HG03575 (cell line): ENCODE data around the gene HOGA1.

Experiments
- ATAC-seq: cut with Tn5 transposase; IDR thresholded peaks from one replicate; pipeline ENCODE4 v1.9.1; 2021; ENCODE audit not compliant: unreplicated experiment, insufficient number of reproducible peaks, low FRiP score; ENCODE audit errors: extremely low read depth

Gene HOGA1

GRCh38 chr10:97584060-97584797 lies at the start of gene HOGA1:
Gene HOGA1 (plus strand): TSS chr10:97584389. CDS start chr10:97584704, 315 bp downstream.
- no peak for ATAC-seq

DNA sequence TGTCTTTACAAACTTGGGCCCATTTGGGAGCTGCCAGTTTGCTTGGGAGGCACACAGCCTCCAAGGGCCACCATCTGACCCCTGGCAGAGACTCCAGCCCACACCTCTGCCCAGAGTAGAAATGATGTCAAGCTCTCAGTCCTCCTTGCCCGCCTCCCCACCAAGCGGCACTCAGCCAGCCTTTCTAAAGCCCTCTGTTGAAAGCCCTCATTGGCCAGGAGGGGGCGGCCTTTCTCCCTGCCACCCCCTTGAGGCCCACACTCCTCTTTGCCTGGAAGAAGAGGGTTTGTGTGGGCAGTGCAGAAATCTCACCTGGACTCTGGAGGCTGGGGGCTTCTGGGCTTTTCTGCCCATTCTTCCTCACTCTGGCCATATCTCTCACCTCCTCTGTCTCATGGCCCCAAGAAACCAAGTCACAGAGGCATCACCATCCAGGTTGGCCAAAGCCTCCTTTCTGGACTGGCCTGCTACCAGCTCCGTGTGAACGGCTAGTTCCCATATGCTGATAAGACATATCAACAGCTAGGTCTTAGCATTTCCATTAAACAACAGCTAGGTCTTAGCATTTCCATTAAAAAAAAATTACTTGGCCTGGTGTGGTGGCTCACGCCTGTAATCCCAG lies 49.3 kb upstream of the HOGA1 start:
- ATAC-seq = no peak

DNA sequence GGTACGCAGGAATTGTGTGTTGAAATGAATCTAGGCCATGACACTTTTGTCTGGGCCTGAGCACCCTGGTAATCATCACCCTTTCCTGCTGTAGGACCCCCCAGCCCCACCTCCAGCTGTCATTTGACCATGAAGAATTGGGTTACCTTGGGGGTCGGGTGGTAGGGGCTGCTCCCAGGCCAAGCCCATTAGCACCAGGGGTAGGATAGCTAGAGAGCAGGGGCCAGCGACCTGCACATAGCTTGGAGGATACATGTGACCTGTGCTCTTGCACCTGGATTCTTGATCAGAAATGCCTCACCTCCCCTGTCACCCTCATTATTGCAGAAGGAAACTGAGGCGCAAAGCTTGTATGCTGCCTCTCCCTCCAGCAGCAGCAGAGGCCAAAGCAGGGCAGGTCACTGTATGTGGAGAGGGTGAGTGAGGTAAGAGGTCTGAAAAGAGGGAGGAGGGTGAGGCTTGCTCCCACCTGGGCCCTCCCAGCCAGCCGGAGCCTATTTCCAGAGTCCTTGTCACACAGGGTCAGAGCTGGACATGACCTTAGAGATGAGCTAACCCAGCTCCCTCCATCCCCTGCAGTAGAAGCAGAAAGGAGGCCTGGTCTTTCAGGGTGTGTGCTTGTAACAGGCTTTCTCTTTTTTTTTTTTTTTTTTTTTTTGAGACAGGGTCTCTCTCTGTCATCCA lies 46.9 kb upstream of the HOGA1 start:
- ATAC-seq = no peak

- no peak for ATAC-seq
Observed at GRCh38 chr10:97538411-97538810, 45.8 kb upstream of the HOGA1 start.

DNA sequence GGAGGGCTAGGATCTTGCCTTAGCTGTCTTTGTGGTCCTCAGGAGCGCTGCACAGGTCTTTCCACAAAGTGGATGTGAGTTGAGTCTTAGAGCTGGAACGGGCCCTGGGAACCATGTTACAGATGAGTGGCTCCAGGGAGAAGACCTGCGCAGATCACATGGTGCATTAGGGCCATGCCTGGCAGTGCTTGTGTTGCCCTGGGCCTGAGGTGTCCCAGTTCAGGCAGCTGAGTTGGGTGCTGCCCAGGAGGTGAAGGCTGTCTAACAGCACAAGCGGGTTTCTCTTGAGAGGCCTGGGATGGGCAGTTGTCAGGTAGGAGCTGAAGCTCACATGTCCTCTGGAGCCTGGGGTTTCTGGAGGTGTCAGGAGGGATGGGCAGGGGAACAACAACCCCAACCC lies 45.4 kb upstream of the HOGA1 start:
- no peak for ATAC-seq

GRCh38 chr10:97539523-97540200 lies 44.5 kb upstream of the HOGA1 start:
- no peak for ATAC-seq

DNA sequence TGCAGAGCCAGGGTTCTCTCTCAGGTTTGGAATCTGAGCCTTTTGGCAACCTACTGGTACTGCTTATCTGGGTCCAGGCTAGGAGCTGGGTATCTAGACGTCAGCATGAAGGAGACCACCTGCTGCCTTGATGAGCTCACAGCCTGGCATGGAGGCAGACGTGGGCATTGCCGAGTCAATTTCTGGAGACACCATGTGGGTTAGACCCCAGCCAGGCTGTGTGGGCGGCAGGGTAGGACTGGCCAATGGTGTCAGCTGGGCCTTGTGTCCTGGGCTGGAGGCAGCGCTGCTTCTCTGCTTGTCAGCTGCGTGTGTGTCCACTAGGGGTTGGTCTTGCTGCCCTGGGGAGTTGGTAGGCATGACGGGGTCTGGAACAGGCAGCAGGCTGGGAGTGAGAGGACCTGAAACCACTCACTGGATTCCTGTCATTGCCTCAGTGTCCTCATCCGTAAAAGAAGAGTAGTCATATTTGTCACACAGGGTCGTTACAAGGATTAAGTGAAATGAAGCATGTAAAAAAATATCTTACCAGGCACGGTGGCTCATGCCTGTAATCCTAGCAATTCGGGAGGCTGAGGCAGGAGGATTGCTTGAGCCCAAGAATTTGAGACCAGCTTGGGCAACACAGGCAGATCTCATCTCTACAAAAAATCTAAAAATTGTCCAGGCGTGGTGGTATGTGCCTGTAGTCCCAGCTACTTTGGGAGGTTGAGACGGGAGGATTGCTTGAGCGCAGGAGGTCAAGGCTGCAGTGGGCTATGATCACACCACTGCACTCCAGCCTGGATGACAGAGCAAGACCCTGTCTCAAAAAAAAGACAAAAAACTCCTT lies 43.3 kb upstream of the HOGA1 start:
- no peak for ATAC-seq

- ATAC-seq = no peak
Observed at GRCh38 chr10:97542169-97543024, 41.8 kb upstream of the HOGA1 start.

- ATAC-seq = no peak
Observed at GRCh38 chr10:97543025-97543546, 41.1 kb upstream of the HOGA1 start.

- ATAC-seq = no peak
Observed at GRCh38 chr10:97546456-97547270, 37.5 kb upstream of the HOGA1 start.

- no peak for ATAC-seq
Observed at GRCh38 chr10:97547271-97547600, 37.0 kb upstream of the HOGA1 start.

GRCh38 chr10:97547962-97548361 lies 36.2 kb upstream of the HOGA1 start:
- ATAC-seq = no peak

DNA sequence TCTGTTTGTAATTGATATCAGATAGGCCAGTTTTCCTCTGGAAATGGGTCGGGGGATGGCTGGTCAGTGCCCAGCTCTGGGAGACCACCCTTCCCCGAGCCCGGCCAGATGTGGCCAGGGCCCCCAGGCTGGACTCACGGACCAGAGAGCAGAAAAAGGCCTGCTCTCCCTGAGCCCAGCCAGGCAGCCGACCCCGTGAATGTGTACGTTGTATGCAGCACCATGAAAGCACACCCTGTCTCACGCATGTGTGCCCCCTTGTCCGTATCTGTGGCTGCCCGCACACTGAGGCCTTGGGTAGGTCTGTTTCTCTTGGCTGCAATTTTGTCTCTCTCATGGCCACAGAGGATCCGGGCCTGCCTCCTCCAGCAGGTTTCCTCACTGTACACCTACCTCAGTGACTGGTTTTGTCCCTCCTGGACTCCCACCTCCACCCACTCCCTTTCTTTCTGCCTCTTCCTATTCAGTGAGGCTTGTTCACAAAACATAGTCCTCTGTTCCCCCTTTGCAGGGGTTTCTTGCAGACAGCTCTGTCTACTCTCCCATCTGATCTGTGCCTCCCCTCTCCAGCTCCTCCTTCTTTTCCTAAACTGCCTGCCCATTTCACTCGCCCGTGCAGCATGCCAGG lies 35.2 kb upstream of the HOGA1 start:
- no peak for ATAC-seq

DNA sequence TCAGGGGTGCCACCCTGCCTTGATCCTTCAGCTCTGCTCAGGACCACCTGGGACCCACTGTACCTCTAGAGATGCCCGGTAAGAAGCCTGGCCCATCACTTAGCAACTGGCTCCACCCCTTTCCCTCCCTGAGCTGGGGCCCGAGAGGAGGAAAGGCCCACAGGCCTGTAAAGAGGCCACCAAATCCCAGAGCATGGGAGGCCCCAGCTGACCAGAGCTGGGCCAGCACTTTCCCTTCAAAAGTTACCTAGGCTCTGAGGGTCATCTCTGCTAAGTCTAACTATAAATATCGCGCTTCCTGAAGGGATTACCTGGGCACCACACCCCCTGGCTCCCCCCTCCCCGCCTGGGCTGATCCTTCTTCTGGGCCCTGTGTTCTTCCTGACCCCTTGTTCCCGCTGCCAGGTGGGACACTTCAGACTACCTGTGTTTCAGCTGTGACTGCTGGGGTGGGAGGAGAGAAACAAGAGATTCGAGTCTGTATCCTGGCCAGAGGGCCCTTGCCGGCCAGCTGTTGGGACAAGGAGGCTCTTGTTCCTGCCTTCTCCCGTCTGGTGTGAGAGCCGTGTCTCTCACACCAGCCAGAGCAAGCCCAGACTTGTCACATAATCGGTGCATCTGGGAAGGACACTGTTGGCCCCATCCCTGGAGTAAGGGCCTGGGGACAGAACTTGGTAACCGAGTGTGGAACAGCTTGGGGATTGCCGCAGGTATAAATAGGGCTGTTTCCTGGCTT lies 34.4 kb upstream of the HOGA1 start:
- no peak for ATAC-seq

DNA sequence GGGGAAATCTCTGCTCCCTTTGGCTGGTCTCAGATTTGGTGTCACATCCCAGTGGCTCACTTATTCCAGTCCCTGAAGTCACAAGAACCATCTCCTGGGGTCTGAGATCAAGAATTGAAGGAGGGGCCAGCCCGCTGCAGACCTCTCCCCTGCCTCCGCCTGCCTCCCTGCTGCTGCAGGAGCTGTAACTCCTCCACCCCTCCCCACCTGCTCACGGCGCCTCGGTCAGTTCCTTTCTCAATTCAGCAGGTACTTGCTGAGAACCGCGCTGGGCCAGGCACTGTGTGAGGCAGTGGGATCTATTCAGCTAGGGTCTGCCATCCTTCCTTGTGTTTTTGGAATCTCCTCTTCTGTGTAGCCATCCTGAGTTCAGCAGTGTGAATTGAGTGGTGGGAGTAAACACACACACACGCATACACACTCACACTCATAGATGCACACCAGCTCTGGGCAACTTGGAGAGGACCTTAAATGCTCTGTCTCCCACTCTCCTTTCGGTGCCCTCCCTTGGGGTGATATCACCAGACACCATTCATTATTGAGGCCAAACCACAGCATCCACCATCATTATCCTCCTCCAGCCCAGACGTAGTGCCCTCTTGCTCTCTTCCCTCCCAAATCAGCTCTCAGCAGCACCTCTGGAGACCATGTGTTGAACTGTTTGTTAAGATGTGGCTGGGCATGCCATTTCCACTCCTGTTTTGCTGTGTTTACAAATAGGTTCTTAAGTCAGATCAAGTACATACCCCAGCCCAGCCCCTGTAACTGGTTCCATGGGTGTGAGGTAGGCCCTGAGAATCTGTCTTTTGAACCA lies 33.6 kb upstream of the HOGA1 start:
- ATAC-seq = no peak
